Dendritic cell treated with granulocyte-macrophage colony-stimulating factor and Interleukin-4, amounts not matched to agents 40 ng/mL and 50 ng/mL, for 4 days (primary cell): ENCODE data around the gene PRIMPOL.

Experiments used
- H3K27ac Mint-ChIP-seq: one replicate; pipeline ENCODE4 v1.8.0; 2022; ENCODE audit warnings: mild to moderate bottlenecking, mixed read lengths
- H3K27me3 Mint-ChIP-seq: one replicate; pipeline ENCODE4 v1.8.0; 2022; ENCODE audit warnings: mild to moderate bottlenecking, mixed read lengths
- H3K36me3 Mint-ChIP-seq: one replicate; pipeline ENCODE4 v1.8.0; 2022; ENCODE audit warnings: low read depth, mixed read lengths
- H3K4me1 Mint-ChIP-seq: one replicate; pipeline ENCODE4 v1.8.0; 2022; ENCODE audit warnings: low read depth, mixed read lengths
- H3K4me3 Mint-ChIP-seq: one replicate; pipeline ENCODE4 v1.8.0; 2022; ENCODE audit warnings: mild to moderate bottlenecking, moderate library complexity, mixed read lengths
- H3K9me3 Mint-ChIP-seq: one replicate; pipeline ENCODE4 v1.8.0; 2022; ENCODE audit warnings: mixed read lengths
- intact Hi-C: fragments of 100-400 bp; cut with micrococcal nuclease; formaldehyde crosslinking; loops from one replicate; pipeline ENCODE4 v1.15.0; 2022

PRIMPOL gene

DNA sequence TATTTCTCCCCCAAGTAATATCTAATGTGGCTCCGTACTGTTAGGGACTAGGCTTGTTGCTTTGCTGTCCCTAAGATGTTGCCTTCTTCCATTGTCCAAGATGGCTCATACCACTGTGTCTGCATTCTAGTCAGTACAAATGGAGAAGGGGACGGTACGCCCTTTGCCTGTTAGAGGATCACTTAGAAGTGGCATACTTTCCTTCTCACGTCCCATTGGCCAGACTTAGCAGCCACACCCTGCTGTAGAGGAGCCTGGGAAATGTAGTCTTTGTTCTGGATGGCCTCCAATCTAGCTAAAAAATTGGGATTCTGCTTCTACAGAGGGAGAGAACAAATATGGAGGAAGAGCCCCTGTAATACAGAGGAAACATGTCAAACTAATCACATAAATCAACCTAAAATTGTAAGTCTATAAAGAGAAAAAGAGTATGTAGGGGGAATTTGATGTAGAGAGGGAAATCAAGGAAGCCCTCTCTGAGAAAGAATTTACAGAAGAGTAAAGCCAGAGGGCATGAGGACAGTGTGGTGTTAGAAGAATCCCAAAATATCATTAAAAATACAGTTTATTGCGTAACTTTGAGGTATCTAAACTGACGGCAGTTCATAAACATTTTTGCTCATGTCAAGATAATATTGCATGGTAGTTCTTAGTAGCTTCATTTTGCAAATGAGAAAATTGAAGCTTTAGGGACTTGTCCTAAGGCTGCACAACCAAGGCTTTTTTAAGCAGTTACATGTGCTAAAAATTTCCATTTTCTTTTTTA lies 15.1 kb downstream of the PRIMPOL start:
- Mint-ChIP-seq H3K4me1 (peaks cover 27% of the 10 kb centered on the region), H3K36me3 (peaks cover 36% of the 10 kb centered on the region), H3K27ac (no peak overlapping the region), H3K9me3 (no peaks in the 10 kb centered on the region), H3K27me3 (no peaks in the 10 kb centered on the region), H3K4me3 (no peak overlapping the region)
- intact Hi-C loops: loop anchor here (2.0 kb wide), 1 partner anchor 14 kb away; no protein-coding TSS in a partner anchor

DNA sequence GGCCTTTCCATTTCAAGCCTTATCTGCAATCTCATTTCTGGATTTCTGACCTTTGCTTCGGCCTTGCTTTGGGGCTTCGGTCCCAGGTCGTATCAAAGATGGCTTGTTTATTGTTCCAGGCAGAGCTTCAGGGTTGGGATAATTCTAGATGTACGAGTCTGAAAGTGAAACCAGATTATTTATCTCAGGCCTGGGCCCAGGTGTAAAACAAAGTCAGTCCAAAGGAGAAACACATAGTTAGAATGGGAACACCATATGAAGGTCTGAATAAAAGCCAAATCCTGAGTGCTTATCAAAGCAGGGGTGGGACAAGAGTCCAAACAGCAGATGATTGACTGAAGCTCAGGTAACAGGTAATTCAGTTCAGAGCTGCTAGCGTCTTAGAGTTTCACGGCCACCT lies 17.1 kb downstream of the PRIMPOL start:
- no peak overlapping the region for H3K4me3 Mint-ChIP-seq
- H3K36me3 Mint-ChIP-seq: peaks cover 40% of the 10 kb centered on the region

DNA sequence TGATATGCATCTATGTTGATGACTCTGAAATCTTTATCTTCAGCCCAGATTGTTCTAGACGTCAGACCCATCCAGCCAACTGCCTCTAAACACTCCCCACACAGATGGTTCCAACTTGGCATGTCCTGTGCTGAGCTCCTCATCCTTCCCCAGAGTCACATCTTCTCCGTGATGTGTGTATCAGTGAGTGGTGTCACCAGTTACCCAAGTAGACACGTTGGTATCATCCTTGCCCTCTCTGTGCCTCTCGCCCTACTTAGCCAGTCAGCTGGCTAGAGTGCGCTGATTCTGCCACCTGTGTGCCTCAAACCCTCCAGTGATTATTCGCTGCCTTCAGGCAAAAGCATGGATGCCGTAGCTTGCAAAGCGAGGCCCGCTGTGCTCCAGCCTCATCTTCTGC lies 18.6 kb downstream of the PRIMPOL start:
- H3K36me3 Mint-ChIP-seq: peaks cover 54% of the 10 kb centered on the region

More for the DNA sequence above, 17.1 kb downstream of the PRIMPOL start:
- H3K9me3 Mint-ChIP-seq: no peaks in the 10 kb centered on the region
- H3K27me3 Mint-ChIP-seq: no peaks in the 10 kb centered on the region
- peaks cover 32% of the 10 kb centered on the region for H3K4me1 Mint-ChIP-seq
- H3K27ac Mint-ChIP-seq: no peak overlapping the region
- intact Hi-C loops: no loop called here

DNA sequence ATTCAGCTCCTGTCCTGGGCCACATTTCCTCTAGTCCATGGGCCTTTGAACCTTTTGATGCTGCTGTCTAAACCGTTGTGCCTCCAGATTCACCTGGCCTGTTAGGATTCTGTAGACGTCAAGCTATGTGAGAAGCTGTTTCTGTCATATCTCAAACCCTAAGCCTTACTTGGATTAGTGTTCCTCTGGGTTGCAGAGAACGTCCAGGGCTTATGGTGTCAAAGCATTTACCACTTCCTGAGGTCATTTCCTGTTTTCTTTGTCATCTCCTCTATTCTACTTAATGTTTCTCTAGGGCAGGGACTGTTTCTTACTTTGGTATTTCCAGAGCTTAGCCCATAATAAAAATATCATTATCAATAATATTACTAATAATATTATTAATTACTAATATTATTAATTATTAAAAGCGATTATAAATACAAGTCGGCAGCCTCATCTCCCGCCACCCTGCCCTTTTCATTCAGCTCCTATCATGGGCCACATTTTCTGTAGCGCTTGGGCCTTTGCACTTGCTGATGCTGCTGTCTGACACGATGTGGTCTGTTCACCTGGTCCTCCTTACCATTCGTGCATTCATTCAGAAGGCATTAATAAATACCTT lies 19.1 kb downstream of the PRIMPOL start:
- Mint-ChIP-seq H3K36me3 (peaks cover 59% of the 10 kb centered on the region), H3K9me3 (no peaks in the 10 kb centered on the region), H3K27ac (peak overlapping the region; percentile 59), H3K4me1 (peaks cover 32% of the 10 kb centered on the region), H3K27me3 (no peaks in the 10 kb centered on the region), H3K4me3 (no peak overlapping the region)
- intact Hi-C loops: no loop called here

More for the DNA sequence above, 18.6 kb downstream of the PRIMPOL start:
- H3K27me3 Mint-ChIP-seq: no peaks in the 10 kb centered on the region
- peak overlapping the region; percentile 59 for H3K27ac Mint-ChIP-seq
- intact Hi-C loops: no loop called here
- no peaks in the 10 kb centered on the region for H3K9me3 Mint-ChIP-seq
- H3K4me3 Mint-ChIP-seq: no peak overlapping the region
- H3K4me1 Mint-ChIP-seq: peaks cover 32% of the 10 kb centered on the region

DNA sequence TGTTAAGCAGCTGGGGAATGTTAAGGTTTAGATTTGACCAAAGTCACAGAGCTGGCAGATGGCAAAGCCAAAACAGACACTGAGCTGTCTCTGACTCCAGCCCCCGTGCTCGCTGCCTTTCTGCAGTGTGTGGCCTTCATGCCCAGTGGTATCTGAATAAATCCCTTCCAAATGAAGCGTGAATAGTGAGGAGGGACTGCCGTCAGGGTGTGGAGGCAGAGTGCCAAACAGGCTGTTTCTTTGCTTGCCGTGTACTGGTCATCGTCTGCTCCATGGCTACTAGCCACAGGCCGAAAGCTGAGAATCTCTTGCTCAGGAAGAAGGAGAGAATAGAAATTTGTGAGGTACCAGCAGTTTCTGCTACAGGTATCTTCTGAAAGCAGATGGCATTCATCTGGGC lies 19.7 kb downstream of the PRIMPOL start:
- Mint-ChIP-seq H3K4me3 (no peak overlapping the region), H3K36me3 (peaks cover 65% of the 10 kb centered on the region), H3K27ac (no peak overlapping the region), H3K4me1 (peaks cover 32% of the 10 kb centered on the region), H3K27me3 (no peaks in the 10 kb centered on the region), H3K9me3 (no peaks in the 10 kb centered on the region)
- intact Hi-C loops: no loop called here

DNA sequence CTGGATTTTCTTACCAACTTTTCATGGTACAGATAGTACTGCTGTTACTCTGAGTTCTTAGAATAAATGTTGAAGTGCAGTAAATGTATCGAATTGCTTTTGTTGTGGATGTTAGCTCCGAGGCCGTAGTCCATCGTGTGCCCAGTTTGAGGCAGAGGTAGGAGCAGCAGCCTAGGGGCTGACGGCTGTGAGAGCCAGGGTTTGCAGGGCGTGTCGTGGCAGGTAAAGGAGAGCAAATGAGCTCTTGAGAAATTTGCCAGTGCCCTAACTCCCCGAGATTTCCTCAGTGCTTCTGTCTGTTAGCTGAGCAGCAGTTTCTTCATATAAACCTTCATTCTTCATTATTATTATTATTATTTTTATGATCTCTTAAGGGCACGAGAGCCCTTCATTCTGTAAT lies 21.6 kb downstream of the PRIMPOL start:
- Mint-ChIP-seq H3K27me3 (no peaks in the 10 kb centered on the region), H3K27ac (no peak overlapping the region), H3K4me3 (no peak overlapping the region), H3K36me3 (peaks cover 65% of the 10 kb centered on the region), H3K9me3 (no peaks in the 10 kb centered on the region), H3K4me1 (peaks cover 26% of the 10 kb centered on the region)
- intact Hi-C loops: no loop called here

DNA sequence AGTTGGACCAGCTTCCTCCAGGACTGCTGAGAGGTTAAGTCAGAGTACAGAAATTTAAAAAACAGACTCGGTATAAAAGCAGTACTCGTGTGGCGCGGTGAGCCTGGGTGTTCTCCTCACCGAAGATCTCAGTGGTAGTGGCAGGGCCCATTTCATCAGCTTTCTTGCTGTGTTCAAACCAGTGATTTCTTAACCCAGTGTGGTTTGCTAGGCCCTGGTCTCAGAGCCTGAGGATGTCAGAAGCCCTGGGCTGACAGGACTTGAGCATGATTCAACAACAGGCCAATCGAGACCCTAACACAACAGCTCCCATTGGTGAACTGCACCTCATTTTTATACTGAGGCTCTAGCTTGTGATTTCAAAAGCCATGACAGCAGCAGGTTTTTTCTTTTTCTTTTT lies 23.2 kb downstream of the PRIMPOL start:
- H3K4me3 Mint-ChIP-seq: no peak overlapping the region
- intact Hi-C loops: no loop called here
- no peak overlapping the region for H3K27ac Mint-ChIP-seq
- H3K4me1 Mint-ChIP-seq: peaks cover 28% of the 10 kb centered on the region
- no peaks in the 10 kb centered on the region for H3K9me3 Mint-ChIP-seq
- no peaks in the 10 kb centered on the region for H3K27me3 Mint-ChIP-seq
- peaks cover 50% of the 10 kb centered on the region for H3K36me3 Mint-ChIP-seq

DNA sequence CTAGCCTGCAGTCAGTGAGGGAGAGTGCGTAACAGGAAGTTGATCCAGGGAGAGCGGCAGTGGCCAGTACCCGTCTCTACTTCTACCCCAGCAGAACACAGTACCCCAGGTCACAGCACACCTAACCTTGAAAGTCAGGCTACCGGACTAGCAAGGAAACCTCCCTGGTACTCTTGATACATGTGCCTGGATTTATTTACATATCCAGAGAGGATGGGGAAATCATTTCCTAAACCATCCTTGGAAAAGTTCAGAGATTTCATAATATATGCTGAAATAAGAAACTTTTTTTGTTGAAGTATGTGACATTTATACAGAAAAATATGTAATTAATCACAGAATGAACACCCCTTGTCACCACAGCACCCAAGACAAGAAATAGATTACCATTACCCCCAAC lies 24.5 kb downstream of the PRIMPOL start:
- Mint-ChIP-seq H3K27me3 (no peaks in the 10 kb centered on the region), H3K4me1 (peaks cover 16% of the 10 kb centered on the region), H3K27ac (no peak overlapping the region), H3K9me3 (no peaks in the 10 kb centered on the region), H3K4me3 (no peak overlapping the region), H3K36me3 (peaks cover 39% of the 10 kb centered on the region)
- intact Hi-C loops: no loop called here

DNA sequence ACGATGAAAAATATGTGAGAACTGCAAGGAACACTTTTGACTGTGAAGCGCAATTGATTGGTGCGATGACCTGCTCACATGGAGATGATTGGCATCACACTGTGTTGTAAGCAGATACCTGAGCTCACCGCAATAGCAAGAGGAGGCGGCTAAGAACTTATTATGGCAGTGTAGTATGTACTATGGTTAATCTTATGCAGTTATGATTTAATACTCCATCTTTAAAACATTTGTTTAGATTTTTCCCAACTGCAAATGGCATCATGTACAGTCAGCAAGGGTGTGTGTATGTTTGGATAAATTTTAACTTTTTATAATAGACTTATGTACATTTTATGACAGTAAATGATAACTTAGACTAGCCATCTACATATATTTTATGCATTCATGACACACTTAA lies 25.5 kb downstream of the PRIMPOL start:
- intact Hi-C loops: no loop called here
- no peaks in the 10 kb centered on the region for H3K9me3 Mint-ChIP-seq
- H3K36me3 Mint-ChIP-seq: peaks cover 33% of the 10 kb centered on the region
- H3K27me3 Mint-ChIP-seq: no peaks in the 10 kb centered on the region
- peaks cover 10% of the 10 kb centered on the region for H3K4me1 Mint-ChIP-seq
- H3K4me3 Mint-ChIP-seq: no peak overlapping the region
- no peak overlapping the region for H3K27ac Mint-ChIP-seq

DNA sequence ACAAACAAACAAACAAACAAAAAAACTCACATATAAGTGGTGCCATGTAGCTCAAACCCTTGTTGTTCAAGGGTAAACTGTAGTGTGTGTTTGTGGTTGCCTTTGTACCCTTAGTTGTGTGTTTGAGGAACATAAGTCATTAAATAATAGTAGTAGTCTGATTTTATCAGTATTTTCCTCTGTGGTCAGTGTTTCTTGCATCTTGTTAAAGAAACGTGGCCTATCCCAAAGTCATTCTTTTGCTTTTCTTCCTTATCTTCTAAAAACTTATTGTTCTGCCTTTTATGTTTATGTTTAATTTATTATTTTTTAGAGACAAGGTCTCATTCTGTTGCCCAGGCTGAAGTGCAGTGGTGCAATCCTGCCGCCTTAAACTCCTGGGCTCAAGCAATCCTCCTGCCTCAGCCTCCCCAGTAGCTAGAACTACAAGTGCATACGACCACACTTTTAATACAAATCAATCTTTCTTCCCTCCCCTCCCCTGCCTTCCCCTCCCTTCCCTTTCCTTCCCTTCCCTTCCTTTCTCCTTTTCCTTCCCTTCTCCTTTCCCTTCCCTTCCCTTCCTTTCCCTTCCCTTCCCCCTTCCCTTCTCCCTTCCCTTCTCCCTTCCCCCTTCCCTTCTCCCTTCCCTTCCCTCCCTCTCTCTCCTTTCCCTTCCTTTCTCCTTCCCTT lies 26.4 kb downstream of the PRIMPOL start:
- H3K9me3 Mint-ChIP-seq: no peaks in the 10 kb centered on the region
- no peak overlapping the region for H3K4me3 Mint-ChIP-seq
- no peak overlapping the region for H3K27ac Mint-ChIP-seq
- H3K27me3 Mint-ChIP-seq: no peaks in the 10 kb centered on the region
- intact Hi-C loops: no loop called here
- peaks cover 33% of the 10 kb centered on the region for H3K36me3 Mint-ChIP-seq
- peaks cover 14% of the 10 kb centered on the region for H3K4me1 Mint-ChIP-seq

DNA sequence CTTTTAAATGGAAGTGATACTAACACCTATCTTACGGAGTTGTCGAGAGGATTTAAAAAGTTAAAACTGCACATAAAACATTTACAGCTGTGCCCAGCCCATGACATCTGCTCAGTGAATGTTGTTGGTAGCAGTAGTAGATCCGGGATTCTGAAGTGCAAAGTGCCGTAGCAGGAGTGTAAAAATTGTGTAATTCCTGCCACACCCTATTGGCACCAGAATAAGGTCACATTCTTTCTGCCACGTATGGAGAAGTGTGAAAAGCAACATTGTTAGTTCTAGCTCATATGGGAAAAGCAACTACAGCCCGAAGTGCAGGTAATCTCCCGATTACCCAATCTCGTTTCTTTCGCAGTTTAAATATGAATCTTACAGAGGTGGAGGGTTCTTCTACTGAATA lies 31.2 kb downstream of the PRIMPOL start:
- Mint-ChIP-seq H3K9me3 (no peaks in the 10 kb centered on the region), H3K4me1 (peaks cover 39% of the 10 kb centered on the region), H3K27ac (peak overlapping the region; percentile 22), H3K4me3 (no peak overlapping the region), H3K36me3 (no peaks in the 10 kb centered on the region), H3K27me3 (no peaks in the 10 kb centered on the region)
- intact Hi-C loops: loop anchor here (5.0 kb wide), 1 partner anchor 33 kb away; the partner anchor contains the start of genes CASP3 and PRIMPOL

DNA sequence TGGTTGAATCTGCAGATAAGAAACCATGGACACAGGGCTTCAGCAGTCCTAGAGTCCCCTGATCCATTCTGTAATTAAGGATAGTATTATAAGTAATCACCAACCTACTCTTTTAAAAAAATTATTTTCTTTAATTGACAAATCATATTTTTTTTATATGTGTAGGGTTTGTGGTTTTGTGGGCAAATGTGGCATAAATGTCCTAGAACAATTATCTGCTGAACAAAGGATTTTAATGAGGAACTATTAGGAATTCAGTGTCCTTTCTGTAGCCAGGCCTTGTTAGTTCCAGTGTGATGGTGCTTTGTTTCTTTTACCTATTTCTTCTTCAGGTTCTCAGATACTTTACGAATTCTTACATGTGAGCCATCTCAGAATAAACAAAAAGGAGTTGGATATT lies 32.4 kb downstream of the PRIMPOL start:
- intact Hi-C loops: loop anchor here (5.0 kb wide), 1 partner anchor 35 kb away; the partner anchor contains the start of genes CASP3 and PRIMPOL
- peak overlapping the region; percentile 57 for H3K27ac Mint-ChIP-seq
- H3K36me3 Mint-ChIP-seq: peaks cover 5% of the 10 kb centered on the region
- H3K4me1 Mint-ChIP-seq: peaks cover 37% of the 10 kb centered on the region
- H3K4me3 Mint-ChIP-seq: no peak overlapping the region
- H3K27me3 Mint-ChIP-seq: no peaks in the 10 kb centered on the region
- no peaks in the 10 kb centered on the region for H3K9me3 Mint-ChIP-seq

DNA sequence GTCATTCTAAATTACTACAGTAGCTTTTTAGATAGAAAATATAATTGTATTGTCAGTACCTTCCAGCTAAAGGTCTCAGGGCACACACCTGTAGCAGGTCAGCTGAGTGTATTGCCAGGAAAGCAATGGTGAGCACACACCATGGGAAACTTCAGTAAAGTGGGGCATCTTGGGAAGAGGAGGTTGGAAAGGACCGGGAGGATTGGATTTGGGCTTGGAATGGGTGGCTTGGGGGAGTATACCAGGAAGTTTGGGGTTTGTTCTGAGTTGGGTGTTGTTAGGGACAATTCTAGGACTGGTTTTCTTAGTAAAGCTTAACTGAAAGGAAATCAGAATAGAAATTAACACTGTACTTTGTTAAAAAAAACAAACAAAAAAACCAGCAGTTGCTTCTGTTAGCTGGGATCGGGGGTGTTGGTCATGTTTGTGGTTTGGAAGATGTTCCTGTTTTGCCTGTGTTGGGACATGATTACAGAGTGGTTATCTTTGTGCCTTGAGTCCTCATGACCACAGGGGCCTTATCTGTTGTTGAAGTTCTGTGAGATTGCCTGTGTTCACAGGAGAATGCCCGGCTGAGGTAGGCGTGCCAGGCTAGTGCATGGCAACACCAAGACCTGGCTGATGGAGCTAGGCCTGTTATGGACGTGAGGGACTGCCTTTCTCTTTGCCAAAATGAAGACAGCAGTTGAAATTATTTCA lies 35.1 kb downstream of the PRIMPOL start:
- Mint-ChIP-seq H3K27me3 (no peaks in the 10 kb centered on the region), H3K9me3 (no peaks in the 10 kb centered on the region), H3K4me1 (peaks cover 31% of the 10 kb centered on the region), H3K4me3 (peak overlapping the region; percentile 54), H3K27ac (peak overlapping the region; percentile 84), H3K36me3 (peaks cover 5% of the 10 kb centered on the region)
- intact Hi-C loops: loop anchor here (5.0 kb wide), 1 partner anchor 37 kb away; the partner anchor contains the start of genes CASP3 and PRIMPOL

DNA sequence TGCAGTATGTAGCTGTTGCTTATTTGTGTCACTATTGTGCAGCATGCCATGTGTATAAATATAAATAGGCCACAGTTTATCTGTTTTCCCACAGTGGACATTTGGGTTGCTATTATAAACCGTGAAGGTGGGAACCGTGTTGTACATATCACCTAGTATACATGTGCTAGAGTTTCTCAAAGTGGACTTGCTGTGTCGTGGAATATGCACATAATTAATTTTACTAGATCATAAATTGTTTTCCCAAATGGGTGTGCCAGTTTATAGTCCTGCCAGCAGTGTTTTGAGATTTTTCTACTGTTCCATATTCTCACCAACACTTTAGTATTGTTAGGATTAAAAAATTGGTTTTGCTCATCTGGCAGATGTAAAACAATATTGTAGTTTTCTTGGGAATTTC lies 38.5 kb downstream of the PRIMPOL start:
- Mint-ChIP-seq H3K4me3 (no peak overlapping the region), H3K36me3 (peaks cover 22% of the 10 kb centered on the region), H3K4me1 (peaks cover 14% of the 10 kb centered on the region), H3K9me3 (no peaks in the 10 kb centered on the region), H3K27ac (no peak overlapping the region), H3K27me3 (no peaks in the 10 kb centered on the region)
- intact Hi-C loops: no loop called here
